NCI-H82 (cell line): ENCODE results near the gene GSTA1.
"Not testable (repeated sequence)": the region's sequence is repeated elsewhere in the genome, so short reads cannot be mapped to it uniquely, and the experiment has no call there.

ENCODE experiments used
- DNase-seq: peaks from one replicate; lab custom pipeline; 2025; lab: John Stamatoyannopoulos, UW

Gene GSTA1

DNA sequence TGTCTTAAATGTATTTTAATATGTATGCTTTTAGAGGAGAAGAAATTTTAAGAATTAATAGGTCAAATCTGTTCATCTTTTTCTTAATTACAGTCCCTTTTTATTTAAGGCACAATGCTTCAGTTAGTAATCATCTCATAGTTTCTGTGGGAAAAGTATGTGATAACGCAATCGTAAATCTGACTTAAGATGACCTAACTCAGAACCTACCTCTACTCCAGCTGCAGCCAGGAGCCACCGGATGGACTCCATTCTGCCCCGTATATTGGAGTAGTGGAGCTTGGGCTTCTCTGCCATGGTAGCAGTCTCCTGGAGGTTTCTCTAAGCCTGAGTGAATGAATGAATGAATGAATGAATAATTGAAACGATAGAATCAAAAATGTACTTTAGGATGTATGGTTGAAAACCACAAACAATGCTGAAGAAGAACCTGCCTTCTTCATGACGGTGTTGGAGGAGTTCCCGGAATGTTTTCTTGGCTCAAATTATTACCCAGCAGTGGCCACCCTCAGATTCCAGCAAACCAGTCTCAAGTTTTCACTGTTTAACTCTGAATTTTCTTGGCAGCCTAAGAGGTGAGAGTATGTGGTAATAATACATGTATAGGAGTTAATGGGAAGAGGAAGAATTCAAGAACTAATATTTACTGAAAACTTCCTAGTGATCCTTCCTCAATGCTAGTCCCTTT, 45.8 kb downstream of the GSTA1 start:
- not testable (repeated sequence) for DNase-seq

DNA sequence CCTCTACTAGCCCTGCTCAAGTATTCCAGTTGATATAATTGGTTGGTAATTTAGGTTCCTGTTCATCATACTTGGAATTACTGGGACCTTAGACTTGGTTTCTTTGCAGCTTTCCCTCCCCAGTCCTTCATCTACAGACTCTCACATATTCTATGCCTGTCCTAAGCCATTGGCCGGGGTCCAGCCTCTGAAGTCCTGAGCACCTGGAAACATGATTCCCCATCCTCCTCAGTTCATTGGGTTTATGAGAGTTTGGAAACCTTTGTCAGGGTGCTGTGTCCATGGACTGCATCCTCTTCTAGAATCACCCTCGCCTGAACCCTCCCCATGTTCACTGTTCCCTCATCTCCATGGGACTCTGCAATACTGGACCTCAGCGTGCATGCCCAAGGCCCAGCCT, 49.2 kb downstream of the GSTA1 start:
- no peak for DNase-seq

DNA sequence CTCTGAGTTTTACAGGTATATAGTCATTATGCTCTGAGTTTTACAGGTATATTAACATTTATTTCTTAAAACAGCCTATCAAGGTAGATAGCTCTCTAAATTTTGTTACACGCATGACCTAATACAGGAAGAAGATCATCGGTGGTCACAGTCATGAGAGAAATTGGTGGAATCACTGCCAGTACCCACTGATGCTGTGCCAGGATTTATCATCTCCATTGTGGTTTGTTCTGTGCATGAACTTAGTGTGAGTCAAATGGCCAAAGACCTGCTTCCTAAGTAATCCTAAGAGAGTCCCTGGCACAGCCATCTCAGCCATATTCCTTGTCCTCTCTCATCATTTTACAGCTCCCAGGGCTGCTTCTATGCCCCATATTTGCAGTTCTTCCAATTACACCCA, 50.5 kb downstream of the GSTA1 start:
- DNase-seq: not testable (repeated sequence)

DNA sequence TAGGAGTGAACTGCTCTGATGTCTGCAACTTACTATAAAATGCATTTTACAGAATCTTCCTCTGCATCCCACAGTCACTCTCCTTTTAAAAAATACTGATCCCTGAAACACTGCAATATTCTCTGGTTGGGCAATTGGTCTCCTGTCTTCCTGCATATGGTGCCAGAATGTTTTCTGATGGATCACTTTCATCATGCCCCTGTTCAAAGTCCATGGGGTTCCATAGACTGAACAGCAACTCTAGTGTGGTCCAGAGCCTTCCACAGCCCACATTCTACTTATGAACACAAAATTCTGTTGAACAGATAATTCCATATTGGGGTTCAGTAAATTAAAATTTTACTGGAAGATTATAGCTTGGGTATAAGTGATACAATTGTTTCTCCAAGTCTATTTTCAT, 51.3 kb downstream of the GSTA1 start:
- DNase-seq: no peak

DNA sequence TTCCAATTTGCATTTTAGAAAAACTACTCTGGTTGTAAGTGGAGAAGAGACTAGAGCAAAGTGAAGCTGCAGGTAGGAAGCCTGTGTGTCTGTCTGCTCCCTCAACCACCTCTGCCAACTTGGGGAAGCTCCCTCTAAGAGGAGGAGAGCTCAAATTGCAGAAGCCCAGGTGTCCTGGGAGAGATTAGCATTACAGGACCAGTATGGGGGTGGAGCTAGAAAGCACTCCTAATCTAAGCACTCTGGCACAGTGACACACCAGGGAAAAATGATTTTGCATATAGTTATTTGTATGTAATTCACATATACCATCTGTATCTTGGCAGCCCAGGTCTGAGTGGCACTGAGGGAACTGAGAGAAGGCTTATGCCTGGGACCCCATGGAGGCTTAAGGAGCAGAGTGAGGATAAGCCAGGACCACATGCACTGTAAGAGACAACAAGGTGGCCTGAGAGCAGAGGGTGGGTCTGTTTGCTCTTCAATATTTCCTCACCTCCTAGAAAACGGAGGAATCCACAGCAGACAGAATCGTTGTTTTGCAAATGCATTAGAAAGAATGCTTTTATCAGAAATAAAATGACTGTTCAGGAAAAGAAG, 54.0 kb downstream of the GSTA1 start:
- peak; percentile 43 for DNase-seq

DNA sequence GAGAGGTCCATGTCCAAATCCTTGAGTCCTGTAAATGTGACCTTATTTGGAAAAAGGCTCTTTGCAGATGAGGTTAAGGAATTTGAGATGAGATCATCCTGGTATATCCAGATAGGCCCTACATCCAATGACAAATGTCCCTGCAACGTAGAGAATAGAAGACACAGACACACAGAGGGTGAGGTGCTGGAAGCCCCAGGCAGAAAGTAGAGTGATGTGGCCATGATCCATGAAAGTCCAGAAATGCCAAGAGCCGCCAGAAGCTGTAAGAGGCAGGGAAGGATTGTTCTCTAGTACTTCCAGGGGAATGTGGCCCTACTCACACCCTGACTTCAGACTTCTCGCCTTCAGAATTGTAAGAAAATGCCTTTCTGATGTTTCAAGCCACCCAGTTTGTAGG, 56.3 kb downstream of the GSTA1 start:
- not testable (repeated sequence) for DNase-seq

DNA sequence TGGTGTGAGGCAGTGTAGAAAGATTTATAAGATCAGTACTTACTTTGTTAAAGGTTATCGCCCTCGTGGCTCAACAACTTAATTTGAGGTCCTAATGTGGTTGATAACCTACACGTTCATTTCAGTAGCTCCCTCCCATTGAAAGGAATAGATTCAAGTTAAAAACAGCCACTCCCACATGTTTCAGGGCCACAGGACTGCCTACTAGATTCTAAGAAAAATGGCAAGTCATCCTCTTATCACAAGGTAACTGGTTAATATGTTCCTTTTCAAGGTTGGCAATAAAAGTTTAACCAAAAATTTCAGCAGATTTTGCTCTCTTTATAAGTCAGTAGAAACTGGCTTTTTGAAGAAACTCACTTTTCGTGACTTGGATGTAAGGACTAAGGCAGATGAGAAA, 57.4 kb downstream of the GSTA1 start:
- DNase-seq: no peak

DNA sequence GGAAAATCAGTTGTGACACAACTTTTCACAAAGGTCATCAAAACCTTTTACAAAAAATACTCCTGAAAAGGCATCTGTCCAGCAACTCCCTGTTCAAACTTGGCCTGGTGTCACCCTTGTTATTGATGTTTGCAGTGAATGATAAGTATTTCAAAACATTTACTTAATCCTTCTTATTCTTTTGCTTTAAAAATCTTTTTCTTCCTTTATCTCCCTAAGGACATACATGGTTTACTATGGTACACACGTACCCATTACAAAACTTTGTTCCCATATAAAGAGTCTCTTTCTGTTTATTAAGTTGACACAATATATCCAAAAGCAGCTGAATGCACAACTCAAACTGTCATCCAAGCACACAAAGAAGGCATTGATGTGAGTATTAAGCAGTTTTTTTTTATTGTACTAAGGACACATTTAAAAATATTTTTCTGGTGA, 57.8 kb downstream of the GSTA1 start:
- DNase-seq: no peak

DNA sequence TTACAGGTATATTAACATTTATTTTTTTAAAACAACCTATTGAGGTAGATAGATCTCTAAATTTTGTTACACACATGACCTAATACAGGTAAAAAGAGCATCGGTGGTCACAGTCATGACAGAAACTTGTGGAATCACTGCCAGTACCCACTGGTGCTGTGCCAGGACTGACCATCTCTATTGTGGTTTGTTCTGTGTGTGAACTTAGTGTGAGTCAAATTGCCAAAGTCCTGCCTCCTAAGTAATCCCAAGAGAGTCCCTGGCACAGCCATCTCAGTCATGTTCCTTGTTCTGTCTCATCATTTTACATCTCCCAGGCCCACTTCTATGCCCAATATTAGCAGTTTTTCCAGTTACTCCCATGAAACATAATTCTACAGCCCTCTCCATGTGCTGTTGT, 61.7 kb downstream of the GSTA1 start:
- no peak for DNase-seq
